ENCODE measurements around the gene MALT1.
"Not testable (repeated sequence)": the region's sequence is repeated elsewhere in the genome, so short reads cannot be mapped to it uniquely, and the experiment has no call there.

The MALT1 gene

DNA sequence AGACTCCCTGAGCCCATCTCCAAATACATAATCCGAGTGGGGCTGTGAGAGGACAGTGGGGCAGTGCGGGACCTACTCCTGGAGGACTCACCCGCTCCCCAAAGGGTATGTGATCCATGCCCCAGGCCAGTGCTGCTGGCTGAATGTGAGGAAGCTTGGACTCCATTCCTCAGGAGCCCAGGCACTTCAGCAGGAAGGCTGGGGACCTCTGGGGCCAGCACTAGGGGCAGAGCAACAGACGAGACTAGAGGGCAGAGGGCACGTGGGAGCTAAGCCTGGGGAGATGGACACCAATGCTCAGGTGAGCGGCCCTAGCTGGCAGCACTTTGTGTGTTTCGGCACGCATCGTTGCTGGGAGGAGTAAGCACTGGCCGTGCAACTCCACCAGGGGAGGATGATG is 84.9 kb downstream of the MALT1 start:
- POLR2A ChIA-PET: no interaction called here
- TF ChIP-seq, protein P1, sequence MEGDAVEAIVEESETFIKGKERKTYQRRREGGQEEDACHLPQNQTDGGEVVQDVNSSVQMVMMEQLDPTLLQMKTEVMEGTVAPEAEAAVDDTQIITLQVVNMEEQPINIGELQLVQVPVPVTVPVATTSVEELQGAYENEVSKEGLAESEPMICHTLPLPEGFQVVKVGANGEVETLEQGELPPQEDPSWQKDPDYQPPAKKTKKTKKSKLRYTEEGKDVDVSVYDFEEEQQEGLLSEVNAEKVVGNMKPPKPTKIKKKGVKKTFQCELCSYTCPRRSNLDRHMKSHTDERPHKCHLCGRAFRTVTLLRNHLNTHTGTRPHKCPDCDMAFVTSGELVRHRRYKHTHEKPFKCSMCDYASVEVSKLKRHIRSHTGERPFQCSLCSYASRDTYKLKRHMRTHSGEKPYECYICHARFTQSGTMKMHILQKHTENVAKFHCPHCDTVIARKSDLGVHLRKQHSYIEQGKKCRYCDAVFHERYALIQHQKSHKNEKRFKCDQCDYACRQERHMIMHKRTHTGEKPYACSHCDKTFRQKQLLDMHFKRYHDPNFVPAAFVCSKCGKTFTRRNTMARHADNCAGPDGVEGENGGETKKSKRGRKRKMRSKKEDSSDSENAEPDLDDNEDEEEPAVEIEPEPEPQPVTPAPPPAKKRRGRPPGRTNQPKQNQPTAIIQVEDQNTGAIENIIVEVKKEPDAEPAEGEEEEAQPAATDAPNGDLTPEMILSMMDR (IDR thresholded peaks at IDR 0.05; ENCODE audit: insufficient read depth, low read length, missing control alignments): no peak
- CTCF ChIA-PET: interaction anchor here (0.8 to 12.1 kb wide), 3 partner anchors 9 to 226 kb away, joined by 3 to 145 read pairs (median 3); no protein-coding TSS in a partner anchor
- no peak for DNase-seq (ENCODE audit: low read depth, low spot score)
- H3K4me3 ChIP-seq (ENCODE audit: low read depth, low read length): no peak overlapping the region

DNA sequence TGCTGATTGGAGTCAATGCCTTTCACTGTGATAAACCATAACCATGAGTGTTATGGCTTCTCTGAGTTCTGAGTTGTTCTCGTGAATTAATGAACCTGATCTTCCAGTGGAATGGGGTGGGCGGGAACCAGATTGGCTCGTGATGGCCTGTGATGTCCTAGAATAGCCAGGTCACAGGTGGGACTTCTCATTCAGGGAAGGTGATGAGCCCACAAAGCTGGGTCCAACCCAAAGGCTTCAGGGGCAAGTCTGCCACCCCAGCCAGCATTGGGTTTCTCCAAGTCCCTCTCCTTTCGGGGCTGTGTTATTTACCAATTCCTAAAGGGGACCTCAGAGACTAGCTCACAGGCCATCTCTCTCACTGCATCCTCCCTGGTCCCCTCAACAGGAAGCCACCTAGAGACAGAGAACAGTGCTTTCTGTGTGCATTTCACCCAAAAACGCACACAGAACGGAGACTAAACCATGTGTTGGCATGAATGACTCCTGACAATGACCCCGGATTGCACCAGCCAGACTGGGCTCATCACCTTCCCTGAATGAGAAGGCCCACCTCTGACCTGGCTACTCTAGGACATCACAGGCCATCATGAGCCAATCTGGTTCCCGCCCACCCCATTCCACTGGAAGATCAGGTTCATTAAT is 85.5 kb downstream of the MALT1 start:
- TF ChIP-seq, protein P1 (IDR thresholded peaks at IDR 0.05; ENCODE audit: insufficient read depth, low read length, missing control alignments): no peak
- H3K4me3 ChIP-seq (ENCODE audit: low read depth, low read length): no peak overlapping the region
- POLR2A ChIA-PET: no interaction called here
- no peak for DNase-seq (ENCODE audit: low read depth, low spot score)
- CTCF ChIA-PET: interaction anchor here (12.1 kb wide), 1 partner anchor 8 kb away, joined by 145 read pairs; no protein-coding TSS in a partner anchor

DNA sequence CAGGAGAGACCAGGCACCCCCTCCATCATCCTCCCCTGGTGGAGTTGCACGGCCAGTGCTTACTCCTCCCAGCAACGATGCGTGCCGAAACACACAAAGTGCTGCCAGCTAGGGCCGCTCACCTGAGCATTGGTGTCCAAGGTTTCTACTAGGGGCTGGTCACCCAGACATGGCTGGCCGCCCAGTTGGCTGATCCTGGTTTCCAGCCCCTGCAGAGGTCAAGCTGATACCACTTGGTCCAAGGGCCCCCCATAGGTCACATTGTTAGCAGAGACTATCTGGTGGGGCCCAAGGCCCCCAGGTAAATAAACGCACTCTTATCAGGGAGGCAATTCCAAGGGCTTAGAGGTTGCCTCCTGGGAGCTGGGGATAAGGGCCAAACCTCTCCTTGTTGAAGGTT is 86.1 kb downstream of the MALT1 start:
- H3K4me3 ChIP-seq (ENCODE audit: low read depth, low read length); CTCF ChIA-PET; POLR2A ChIA-PET; DNase-seq (ENCODE audit: low read depth, low spot score): not testable (repeated sequence)

DNA sequence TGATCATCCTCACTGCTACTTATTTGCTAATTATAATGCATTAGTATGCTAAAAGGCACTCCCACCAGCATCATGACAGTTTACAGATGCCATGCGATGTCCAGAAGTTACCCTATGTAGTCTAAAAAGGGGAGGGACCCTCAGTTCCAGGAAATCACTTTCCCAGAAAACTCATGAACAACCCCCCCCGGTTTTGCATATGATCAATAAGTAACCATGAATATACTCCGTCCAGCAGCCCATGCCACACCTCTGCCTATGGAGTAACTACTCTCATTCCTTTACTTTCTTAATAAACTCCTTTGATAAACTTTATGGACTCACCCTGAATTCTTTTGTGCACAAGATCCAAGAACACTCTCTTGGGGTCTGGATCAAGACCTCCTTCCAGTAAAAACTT is 86.8 kb downstream of the MALT1 start:
- POLR2A ChIA-PET: no interaction called here
- DNase-seq (ENCODE audit: low read depth, low spot score): no peak
- TF ChIP-seq, protein P1 (IDR thresholded peaks at IDR 0.05; ENCODE audit: insufficient read depth, low read length, missing control alignments): no peak
- CTCF ChIA-PET: no interaction called here
- no peak overlapping the region for H3K4me3 ChIP-seq (ENCODE audit: low read depth, low read length)

DNA sequence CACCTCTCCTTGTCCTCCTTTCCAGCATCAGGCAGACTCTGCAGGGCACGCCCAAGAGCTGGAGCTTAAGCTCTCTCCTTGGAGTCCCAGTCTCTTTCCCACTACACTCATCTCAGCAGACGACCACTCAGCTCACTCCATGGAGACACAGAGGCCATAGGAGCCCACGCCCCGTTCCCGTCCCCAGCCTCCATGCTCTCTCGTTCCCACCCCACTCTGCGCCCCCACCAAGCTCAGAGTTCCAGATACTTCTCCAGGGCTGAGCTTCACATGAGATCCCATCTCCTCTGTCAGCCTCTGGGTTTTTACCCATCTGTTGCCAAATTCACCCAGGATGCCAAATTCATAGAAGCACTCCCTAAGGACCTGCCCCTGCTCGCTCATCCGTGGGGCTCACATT is 87.3 kb downstream of the MALT1 start:
- no peak for DNase-seq (ENCODE audit: low read depth, low spot score)
- H3K4me3 ChIP-seq (ENCODE audit: low read depth, low read length): no peak overlapping the region
- TF ChIP-seq, protein P1 (IDR thresholded peaks at IDR 0.05; ENCODE audit: insufficient read depth, low read length, missing control alignments): no peak
- ChIA-PET POLR2A (no interaction called here), CTCF (no interaction called here)

DNA sequence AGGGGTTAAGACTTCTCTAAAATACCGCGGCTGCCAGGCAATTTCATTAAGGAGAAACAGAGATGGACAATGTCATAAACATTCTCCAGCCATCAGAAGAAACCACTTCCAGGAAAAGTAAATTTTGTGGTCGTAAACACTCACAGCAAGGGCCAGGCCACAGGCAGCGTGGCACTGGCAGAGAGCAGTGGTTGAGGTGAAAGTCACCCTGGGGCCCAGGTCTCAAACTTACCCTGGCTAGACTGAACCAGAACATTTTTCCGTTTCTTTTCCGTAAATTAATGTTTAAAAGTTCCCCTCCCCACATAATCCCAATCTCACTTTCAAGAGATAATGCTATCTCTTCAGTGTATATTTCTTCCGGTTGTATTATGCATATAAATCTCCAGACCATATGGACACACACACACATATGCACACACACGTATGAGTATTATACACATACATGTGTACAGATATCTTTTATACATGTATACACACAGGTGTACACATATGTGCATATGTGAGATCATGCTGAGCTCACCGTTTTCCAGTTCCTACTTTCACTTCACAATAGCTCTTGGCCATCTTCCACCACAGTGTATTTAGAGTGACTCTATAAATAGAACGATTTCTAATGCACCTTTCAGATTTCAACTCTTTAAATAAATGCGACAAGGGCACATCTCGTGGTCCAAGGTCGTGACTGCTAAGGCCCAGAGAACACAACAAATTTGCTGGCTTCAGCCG is 90.1 kb downstream of the MALT1 start:
- CTCF ChIA-PET: interaction anchor here (8.6 to 29.8 kb wide), 2 partner anchors 11 to 304 kb away, joined by 145 to 1272 read pairs; no protein-coding TSS in a partner anchor
- no peak overlapping the region for H3K4me3 ChIP-seq (ENCODE audit: low read depth, low read length)
- TF ChIP-seq, protein P1 (IDR thresholded peaks at IDR 0.05; ENCODE audit: insufficient read depth, low read length, missing control alignments): no peak
- POLR2A ChIA-PET: no interaction called here
- no peak for DNase-seq (ENCODE audit: low read depth, low spot score)

Measured in AG04449 (cell line).